GM21423 (cell line): ENCODE data around the gene EMX1.

Source experiments
- ATAC-seq: cut with Tn5 transposase; IDR thresholded peaks from one replicate; pipeline ENCODE4 v1.9.1; 2021; ENCODE audit warnings: mild to moderate bottlenecking, moderate library complexity; ENCODE audit not compliant: unreplicated experiment

EMX1 gene

GRCh38 chr2:72942293-72942692, 25.0 kb downstream of the EMX1 start:
- no peak for ATAC-seq

- no peak for ATAC-seq
These were observed 25.6 kb downstream of the EMX1 start for GRCh38 chr2:72942881-72943418.

- no peak for ATAC-seq
These were observed 26.4 kb downstream of the EMX1 start for GRCh38 chr2:72943540-72944395.

GRCh38 chr2:72944804-72945449, 27.6 kb downstream of the EMX1 start:
- no peak for ATAC-seq

GRCh38 chr2:72945450-72946019, 28.2 kb downstream of the EMX1 start:
- no peak for ATAC-seq

- no peak for ATAC-seq
These were observed 29.1 kb downstream of the EMX1 start for GRCh38 chr2:72946466-72946865.

- no peak for ATAC-seq
These were observed 30.9 kb downstream of the EMX1 start for GRCh38 chr2:72947952-72948830.

GRCh38 chr2:72949045-72949444, 31.7 kb downstream of the EMX1 start:
- ATAC-seq = no peak

- no peak for ATAC-seq
These were observed 32.3 kb downstream of the EMX1 start for GRCh38 chr2:72949642-72950041.

- ATAC-seq = no peak
These were observed 33.4 kb downstream of the EMX1 start for GRCh38 chr2:72950558-72951255.

GRCh38 chr2:72951303-72952095, 34.2 kb downstream of the EMX1 start:
- no peak for ATAC-seq

GRCh38 chr2:72952110-72952823, 34.9 kb downstream of the EMX1 start:
- ATAC-seq = no peak

- no peak for ATAC-seq
These were observed 35.6 kb downstream of the EMX1 start for GRCh38 chr2:72952961-72953360.

GRCh38 chr2:72953528-72953927, 36.2 kb downstream of the EMX1 start:
- no peak for ATAC-seq

- no peak for ATAC-seq
These were observed 36.7 kb downstream of the EMX1 start for GRCh38 chr2:72953976-72954375.

- ATAC-seq = no peak
These were observed 37.3 kb downstream of the EMX1 start for GRCh38 chr2:72954376-72955227.

- ATAC-seq = no peak
These were observed 38.1 kb downstream of the EMX1 start for GRCh38 chr2:72955228-72956049.
